ENCODE data around the gene KIF2C. TPM values are rescaled to one million over a fixed set of nuclear protein-coding genes. Genes with fewer than 3 reads are reported as not detected.
"Not testable (repeated sequence)": the region's sequence is repeated elsewhere in the genome, so short reads cannot be mapped to it uniquely, and the experiment has no call there.

The KIF2C gene
- total RNA-seq, 2 donors from 2014 or later = 2.6 to 9.1 TPM

DNA sequence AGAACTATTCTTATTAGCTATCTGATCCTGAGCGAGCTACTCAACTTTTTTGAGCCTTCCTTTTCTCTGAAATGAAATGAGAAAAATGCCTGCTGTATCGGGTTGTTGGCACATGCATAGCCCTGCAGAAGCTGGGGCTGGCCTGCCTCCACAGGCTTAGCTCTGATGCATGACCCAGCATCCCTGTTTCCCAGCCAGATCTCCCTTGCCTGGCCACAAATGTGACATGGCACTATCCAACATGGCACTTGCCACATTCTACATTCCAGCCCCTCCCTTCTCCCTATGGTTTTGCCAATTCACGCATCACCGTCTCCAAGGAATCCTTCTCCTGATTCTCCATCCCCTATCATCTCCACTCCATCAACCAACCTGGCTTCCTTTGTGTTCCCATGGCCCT is 22.5 kb upstream of the KIF2C start:
- no peak for ATAC-seq
- intact Hi-C loops (cut with DNase I, micrococcal nuclease) = no loop called here
- DNase-seq = no peak

DNA sequence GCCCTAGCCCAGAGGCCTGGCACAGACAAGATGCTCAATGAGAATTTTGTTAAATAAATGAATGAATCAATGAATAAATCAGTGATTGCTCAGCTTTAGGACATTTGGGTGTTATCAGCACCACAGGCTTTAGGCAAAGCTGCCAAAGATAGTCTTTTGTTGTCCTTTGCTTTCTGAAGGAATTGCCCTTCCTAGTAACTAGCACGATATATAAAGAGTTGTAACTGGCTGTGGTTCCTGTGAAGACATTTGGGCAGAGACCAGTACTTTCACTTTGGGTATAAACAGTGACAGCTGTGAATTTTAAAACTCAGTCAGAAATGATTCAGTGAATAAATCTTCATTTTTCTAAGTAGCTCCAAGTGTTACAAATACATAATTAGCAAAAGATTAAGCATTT is 22.0 kb upstream of the KIF2C start:
- ATAC-seq (no peak), DNase-seq (no peak)
- intact Hi-C loops (cut with DNase I, micrococcal nuclease) = no loop called here

DNA sequence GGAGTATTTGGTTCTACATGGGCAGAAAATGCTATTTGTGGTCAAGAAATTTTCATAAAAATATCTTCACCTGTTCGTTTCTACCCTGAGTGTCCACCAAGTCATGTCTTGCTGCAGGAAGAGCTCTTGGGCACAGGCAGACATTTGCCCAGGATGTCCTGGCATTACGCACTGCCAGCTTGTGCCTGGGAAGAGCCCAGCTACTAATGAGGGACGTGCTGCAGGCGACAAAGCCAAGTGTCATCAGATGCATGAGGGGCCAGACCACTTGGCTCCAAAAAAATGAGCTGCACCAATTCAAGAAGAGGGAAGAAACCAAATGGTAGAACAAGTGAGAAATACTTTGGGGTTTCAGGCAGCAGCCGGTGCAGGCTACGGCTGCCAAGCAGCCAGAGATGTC is 21.5 kb upstream of the KIF2C start:
- intact Hi-C loops (cut with DNase I, micrococcal nuclease) = no loop called here

DNA sequence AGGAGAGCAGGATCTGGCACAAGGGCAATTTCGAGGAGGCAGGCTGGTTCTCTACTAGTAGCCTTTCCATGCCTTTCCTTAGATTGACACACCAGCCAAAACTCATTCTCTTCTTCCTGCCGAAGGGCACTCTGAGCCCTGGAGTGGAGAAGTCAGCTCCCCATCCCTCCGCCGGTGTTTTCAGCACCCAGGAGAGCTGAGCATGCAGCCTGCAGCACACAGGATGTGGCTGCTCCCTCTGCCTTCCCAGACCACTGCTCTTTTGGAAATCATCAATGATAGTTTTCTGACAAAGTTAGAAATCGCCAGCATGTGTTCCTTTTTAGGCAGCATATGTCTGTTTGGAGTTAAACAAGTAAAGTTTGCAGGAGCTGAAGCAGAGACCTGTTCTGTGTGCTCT is 20.3 kb upstream of the KIF2C start:
- intact Hi-C loops (cut with DNase I, micrococcal nuclease) = no loop called here
- ATAC-seq (no peak), DNase-seq (no peak)

More for the DNA sequence above, 21.5 kb upstream of the KIF2C start:
- DNase-seq = no peak
- no peak for ATAC-seq

DNA sequence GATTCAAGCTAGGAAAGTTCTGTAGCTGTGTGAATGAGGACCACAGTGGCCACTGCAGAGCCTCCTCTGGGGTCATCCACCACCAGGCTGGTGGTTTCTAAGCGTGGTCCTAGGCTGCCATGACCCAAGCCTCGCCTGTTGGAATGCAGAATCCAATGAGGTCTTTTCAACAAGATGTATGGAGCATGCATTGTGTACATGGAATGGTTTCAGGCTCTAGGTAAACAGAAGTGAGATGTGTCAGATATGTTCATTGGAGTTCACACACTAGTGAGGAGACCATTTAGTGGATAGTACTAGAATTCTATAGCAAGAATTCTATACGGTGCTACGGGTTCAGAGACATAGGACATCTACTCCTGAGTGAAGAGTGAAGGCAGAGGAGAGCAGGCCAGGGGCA is 19.4 kb upstream of the KIF2C start:
- intact Hi-C loops (cut with DNase I, micrococcal nuclease) = no loop called here
- ATAC-seq (no peak), DNase-seq (no peak)

DNA sequence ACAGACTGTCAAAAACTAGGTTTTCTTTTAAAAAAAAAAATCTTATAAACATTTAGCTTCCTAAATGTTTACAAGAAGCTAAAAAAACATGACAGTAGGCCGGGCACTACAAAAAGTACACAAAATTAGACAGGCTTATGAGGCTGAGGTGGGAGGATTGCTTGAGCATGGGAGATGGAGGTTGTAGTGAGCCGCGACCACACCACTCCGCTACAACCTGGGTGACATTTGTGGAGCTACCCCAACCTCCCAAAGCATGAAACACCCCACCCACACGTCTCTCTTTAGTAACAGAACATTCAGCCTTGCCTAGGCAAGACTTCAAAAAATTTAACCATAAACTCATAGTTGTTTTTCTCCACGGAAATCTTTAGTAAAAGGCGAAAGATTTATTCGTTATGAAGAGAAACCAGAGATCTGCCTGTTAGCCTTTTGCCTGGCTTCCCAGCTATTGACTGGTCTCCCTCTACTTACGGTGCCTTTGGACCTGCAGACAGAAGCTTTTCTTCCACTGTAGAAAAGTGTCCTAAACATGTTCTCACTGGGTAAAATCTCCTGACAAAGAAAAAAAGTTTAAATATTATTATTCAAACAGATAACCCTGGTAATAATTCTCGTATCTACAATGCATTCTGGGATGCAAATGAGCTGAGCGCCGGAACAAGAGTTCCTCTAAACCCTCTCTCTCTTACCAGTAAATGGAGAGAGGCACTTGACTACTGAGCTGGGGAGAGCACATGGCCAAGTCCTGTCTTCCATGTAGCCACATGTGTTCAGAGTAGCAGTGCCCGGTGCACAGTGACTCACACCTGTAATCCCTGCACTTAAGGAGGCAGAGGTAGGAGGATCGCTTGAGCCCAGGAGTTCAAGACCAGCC is 17.9 kb upstream of the KIF2C start:
- ATAC-seq (peak; percentile 78), DNase-seq (no peak)
- intact Hi-C loops (cut with DNase I, micrococcal nuclease) = no loop called here

DNA sequence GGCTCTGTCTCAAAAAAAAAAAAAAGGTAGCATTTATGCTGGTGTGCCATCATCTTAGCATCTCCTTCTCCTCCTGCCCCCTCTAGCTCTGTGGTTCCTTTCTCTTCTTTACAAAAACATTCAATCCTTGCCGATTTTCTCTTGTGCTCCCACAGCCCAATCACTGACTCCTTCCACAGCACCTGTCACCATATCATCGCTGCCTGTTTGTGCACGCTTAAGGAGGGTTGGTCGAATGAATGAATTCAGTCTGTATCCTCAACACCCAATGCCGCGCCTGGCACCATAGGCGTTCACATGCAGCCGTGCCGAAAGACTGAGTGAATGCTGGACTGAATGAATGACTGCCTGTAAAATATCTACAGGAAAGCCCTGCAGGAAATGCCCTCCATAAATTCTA is 16.6 kb upstream of the KIF2C start:
- no peak for ATAC-seq
- DNase-seq = no peak
- intact Hi-C loops (cut with DNase I, micrococcal nuclease) = no loop called here

DNA sequence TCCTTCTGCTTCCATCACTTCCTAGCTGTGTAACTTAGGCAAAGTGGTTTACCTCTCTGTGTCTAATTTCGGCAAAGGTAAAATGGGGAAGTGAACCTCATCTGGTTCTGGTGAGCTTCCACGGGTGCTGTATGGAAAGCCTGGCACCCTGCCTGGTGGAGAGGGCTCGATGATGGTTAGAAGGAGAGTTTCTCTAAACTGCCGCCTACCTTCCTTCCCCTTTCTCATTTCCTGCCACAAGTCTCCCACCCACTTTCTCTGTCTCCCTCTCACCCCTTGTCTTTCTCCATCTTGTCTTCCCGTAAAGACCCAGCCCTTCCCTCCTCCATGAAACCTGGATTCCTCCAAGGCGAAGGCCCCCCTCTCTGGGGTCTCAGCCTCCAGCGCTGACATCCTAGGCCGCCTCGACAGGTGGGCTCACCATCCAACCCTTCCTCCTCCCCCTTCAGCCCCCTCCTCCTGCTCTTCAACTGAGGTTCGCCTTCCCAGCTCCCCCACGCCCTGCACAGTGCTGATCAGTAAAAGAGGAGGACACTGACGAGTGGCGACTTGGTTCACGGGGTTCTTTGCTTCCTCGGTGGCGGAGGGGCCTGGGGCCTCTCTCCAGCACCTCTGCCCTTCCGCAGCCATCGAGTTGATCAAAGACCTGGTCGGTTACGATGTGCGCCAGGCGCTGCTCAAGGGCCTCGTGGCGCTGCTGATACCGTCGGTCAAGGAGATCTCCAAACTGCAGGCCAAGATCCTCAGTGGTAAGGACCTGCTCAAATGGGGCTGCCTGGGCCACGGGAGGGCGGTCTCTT is 15.9 kb upstream of the KIF2C start:
- intact Hi-C loops (cut with DNase I, micrococcal nuclease) = no loop called here
- no peak for ATAC-seq
- no peak for DNase-seq

DNA sequence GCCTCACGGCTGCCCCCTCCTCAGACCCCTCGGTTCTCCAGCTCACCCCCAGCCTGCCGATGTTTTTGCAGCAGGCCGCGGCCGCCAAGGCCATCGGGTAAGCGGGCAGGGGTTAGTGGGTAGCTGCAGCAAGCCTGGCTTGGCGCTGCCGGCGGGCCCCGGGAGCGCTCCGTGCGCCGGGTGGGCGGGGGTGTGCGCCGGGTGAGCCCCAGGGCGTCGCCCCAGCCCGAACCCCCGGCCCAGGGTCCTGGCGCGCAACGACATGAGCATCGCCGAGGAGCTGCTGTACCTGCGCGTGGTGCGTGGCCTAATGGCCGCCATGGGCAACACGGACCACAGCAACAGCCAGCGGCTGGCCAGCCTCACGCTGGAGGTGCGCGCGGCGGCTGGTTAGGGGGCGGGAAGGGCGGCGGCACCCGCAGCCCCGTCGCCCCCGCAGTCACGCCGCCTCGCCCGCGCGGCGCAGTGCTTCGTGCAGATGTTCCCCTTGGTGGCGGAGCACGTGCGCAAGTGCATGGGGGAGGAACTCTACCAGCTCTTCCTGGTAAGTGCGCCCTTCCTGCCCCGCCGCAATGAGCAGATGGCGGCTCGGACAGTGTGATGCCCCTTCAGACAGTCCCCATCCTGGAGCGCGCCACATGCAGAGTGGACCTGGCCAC is 15.2 kb upstream of the KIF2C start:
- intact Hi-C loops (cut with DNase I, micrococcal nuclease) = no loop called here
- DNase-seq (no peak), ATAC-seq (no peak)

DNA sequence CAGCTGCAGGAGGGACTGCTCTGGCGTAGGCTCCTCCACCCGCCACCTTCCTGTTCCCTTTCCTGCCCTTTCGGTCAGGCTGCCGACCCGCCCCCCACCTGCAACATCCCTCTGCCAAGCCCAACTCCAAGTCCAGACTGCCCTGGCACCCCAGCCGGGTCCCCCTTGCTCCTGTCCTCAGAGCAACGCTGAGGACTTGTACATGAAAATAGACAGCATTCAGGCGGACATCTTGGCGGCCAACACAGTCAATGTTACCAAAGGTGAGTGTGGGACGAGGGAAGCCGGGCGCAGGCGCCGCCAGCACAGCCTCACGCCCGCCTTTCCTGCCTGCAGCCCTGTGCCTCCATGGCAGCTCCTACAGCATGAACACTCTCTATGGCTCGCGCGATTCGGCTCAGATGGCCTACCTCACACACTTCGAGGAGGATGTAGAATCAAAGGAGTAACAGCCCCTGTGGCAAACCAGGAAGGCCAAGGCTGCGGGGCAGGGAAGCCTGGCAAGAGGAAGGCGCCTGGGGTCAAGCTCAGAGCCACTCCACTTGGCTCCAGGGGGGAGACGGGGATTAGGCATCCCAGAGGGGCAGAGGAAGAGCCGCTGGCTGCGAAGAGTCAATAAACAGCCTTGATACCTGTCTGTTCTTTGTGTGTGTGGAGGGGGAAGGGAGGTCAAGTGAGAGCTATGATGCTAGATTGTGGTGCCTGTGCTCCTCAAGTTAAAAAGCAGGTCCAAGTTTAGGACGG is 14.5 kb upstream of the KIF2C start:
- ATAC-seq = no peak
- no peak for DNase-seq
- intact Hi-C loops (cut with DNase I, micrococcal nuclease) = no loop called here

DNA sequence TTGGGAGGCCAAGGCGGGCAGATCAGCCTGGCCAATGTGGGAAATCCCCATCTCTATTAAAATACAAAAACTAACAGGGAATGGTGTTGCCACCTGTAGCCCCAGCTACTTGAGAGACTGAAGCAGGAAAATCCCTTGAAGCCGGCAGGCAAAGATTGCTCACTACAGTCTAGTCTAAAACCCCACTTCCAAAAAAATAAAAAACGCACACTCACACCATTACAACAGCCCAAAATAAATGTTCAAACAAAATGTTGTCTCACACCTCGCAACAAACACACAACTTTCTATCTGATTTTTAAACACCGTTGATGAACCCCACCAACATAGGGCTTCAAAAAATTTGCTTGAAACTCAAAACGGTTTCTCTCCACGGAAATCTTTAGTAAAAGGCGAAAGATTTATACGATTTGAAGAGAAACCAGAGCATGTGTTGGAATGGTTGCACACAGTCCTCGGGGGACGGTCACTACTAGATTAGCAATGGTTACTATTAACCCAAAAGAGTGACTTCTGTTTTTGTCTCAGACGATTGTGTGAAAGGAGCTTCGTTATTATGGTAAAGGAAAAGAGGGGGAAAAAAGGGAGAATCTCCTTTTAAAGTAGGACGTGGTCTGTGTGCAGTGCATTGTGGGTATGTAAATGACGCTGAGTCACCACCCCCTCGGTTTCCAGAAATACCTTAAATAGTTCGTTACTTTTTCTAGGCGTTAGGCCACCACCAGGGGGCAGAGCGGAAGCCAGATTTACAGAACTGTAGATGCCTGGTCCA is 8.7 kb upstream of the KIF2C start, which contains the start of gene RNU5D-1:
Gene RNU5D-1, minus strand, starts transcription at position 430 of the 772 bp plus-strand sequence.
- ATAC-seq (peak; percentile 84), DNase-seq (peak; percentile 92 to 98)
- intact Hi-C loops (cut with DNase I, micrococcal nuclease) = no loop called here

DNA sequence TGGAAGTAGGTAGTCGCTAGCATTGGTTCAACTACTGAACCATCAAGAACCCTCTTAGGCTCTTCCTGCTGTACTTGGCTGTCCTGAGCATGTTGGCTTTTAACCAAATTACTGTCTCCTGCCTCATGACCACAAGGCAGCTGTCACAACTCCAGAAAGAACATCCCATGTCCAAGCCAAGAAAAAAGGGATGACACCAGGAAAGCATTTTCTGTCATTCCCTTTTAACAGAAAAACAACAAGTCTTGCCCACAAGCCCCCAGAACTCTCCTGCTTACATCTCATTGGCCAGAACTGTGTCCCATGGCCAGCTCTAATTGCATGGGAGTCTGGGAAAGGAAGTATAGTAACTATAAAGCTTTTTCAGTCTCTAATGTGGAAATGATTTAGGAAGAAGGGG is 6.3 kb upstream of the KIF2C start:
- DNase-seq (no peak), ATAC-seq (no peak)
- intact Hi-C loops (cut with DNase I, micrococcal nuclease) = no loop called here

DNA sequence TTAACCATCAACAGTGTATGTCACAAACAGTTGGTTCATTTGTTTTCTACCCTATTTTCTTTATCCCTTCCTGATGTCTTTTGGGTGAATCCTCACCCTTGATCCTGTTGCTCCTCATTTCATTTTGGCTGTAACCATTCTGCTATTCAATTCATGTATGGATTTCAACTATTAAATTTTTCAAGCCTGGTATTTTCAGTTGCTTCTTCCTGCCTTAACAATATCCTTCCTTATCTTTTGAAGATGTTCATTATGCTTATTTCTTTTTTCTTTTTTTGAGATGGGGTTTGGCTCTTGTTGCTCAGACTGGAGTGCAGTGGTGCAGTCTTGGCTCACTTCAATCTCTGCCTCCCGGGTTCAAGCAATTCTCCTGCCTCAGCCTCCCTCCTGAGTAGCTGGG is 5.9 kb upstream of the KIF2C start:
- DNase-seq (no peak), ATAC-seq (no peak)
- intact Hi-C loops (cut with DNase I, micrococcal nuclease) = no loop called here

DNA sequence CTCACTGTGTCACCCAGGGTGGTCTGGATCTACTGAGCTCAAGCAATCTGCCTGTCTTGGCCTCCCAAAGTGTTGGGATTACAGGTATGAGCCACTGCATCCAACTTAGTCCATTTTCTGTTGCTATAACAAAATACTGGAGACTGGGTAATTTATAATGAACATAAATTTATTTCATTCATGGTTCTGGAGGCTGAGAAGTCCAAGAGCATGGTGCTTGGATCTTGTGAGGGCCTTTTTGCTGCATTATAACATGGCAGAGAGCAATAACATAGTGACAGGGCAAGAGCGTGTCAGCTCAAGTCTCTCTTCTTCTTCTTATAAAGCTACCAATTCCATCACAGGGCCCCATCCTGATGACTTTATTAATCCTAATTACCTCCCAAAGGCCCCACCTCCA is 3.6 kb upstream of the KIF2C start:
- intact Hi-C loops (cut with DNase I, micrococcal nuclease) = no loop called here
- ATAC-seq (no peak), DNase-seq (no peak)

DNA sequence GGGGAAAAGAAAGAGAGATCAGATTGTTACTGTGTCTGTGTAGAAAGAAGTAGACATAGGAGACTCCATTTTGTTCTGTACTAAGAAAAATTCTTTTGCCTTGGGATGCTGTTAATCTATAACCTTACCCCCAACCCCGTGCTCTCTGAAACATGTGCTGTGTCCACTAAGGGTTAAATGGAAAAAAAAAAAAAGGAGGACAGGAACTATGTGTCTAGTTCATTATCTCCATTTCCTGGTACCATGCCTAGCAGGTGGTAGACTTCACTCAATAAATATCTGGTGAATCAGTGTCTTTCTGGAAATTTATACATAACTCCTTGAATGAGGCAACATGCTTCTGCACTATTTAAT is 707 bp upstream of the KIF2C start:
- ATAC-seq; intact Hi-C loops (cut with DNase I, micrococcal nuclease); DNase-seq: not testable (repeated sequence)

DNA sequence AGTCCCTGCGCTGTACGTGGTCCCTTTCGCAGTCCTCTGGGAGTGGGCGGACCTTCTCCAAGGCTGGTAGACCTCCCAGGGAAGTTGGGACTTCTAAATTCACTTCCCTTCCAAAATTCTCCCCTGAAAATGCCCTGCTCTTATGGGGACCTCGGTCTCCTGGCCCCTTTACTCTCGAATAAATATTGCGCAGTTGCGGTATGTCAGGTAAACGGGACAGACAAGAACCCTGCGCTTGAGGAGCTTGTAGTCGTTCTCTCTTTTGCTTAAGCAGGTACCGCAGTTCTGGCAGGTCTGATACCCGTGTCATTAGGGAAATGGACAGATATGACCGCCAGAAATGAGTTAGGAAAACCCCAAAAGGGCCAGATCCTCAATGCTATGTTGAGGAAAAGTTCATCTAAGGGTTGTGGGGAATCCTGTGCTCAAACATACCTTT is 561 bp downstream of the KIF2C start:
- ATAC-seq = peak; percentile 1
- DNase-seq = no peak
- intact Hi-C loops (cut with DNase I, micrococcal nuclease) = no loop called here

DNA sequence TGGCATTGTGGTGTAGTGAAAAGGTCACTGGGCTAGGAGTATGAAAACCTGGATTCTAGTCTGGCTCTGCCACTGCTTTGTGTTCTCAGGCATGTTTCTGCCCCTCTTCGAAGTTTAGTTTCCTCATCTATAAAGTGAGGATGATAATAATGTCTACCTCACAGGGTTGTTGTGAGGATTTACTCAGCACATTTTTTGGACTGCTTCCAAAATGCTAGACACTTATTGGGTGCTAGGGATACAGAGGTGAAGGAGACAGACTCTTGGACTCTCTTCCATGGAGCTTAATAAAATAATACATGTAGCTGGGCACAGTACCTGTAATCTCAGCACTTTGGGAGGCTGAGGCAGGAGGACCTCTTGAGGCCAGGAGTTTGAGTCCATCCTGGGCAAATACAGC is 3.6 kb downstream of the KIF2C start:
- intact Hi-C loops (cut with DNase I, micrococcal nuclease) = no loop called here
- ATAC-seq = no peak
- no peak for DNase-seq

DNA sequence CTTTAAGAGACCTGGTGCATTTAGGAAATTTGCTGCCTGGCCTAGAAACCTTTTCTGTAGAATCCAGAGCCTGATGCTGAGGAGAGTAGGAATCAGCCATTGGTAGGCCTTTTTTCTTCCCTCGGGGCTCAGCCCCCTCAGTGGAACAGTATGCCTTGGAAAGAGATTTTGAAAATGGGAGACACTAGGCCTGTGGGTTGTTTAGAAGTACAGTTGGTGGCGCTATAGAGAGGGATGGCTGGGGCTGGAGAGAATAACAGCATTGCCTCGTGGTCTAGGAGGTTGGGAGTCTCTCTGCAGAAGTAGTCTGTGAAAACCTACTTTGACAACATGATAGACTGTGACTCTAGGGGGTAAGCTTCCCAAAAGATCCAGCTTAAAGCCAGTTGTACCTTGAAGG is 8.2 kb downstream of the KIF2C start:
- no peak for ATAC-seq
- intact Hi-C loops (cut with DNase I, micrococcal nuclease) = no loop called here
- DNase-seq = no peak

Measured in left colon (tissue), 2 donors.